ENCODE measurements around the gene MYOT. TPM values are rescaled to one million over a fixed set of nuclear protein-coding genes. Genes with fewer than 3 reads are reported as not detected.

The MYOT gene
- total RNA-seq, 1 donor from 2014 or later, result not detected

GRCh38 chr5:137871571-137871970 lies 3.9 kb downstream of the MYOT start:
- ATAC-seq (ENCODE audit: low read depth) (no peak), DNase-seq (no peak)
- H3K36me3 Mint-ChIP-seq (ENCODE audit: low read depth), result no peaks in the 10 kb centered on the region
- intact Hi-C loops (cut with micrococcal nuclease), result no loop called here
- no peaks in the 10 kb centered on the region for H3K9me3 Mint-ChIP-seq
- H3K4me3 Mint-ChIP-seq, result no peak overlapping the region
- H3K27ac Mint-ChIP-seq, result no peak overlapping the region
- H3K27me3 Mint-ChIP-seq, result no peaks in the 10 kb centered on the region
- CTCF ChIA-PET, result no interaction called here
- POLR2A ChIA-PET, result no interaction called here
- TF ChIP-seq CTCF (IDR thresholded peaks at IDR 0.05), result no peak
- peaks cover 3% of the 10 kb centered on the region for H3K4me1 Mint-ChIP-seq

- peaks cover 3% of the 10 kb centered on the region for H3K4me1 Mint-ChIP-seq
- H3K36me3 Mint-ChIP-seq (ENCODE audit: low read depth), result no peaks in the 10 kb centered on the region
- no peak for TF ChIP-seq CTCF (IDR thresholded peaks at IDR 0.05)
- no peak overlapping the region for H3K27ac Mint-ChIP-seq
- POLR2A ChIA-PET, result no interaction called here
- no peaks in the 10 kb centered on the region for H3K27me3 Mint-ChIP-seq
- ATAC-seq (ENCODE audit: low read depth), result no peak
- CTCF ChIA-PET, result interaction anchor here (1.3 kb wide), 1 partner anchor 94 kb away, joined by 3 read pairs; no protein-coding TSS in a partner anchor
- intact Hi-C loops (cut with micrococcal nuclease), result no loop called here
- no peak for DNase-seq
- H3K4me3 Mint-ChIP-seq, result no peak overlapping the region
- H3K9me3 Mint-ChIP-seq, result no peaks in the 10 kb centered on the region
Measured at GRCh38 chr5:137872466-137872865, 4.8 kb downstream of the MYOT start.

GRCh38 chr5:137876101-137876500 lies 8.4 kb downstream of the MYOT start:
- ChIA-PET CTCF (no interaction called here), POLR2A (no interaction called here)
- ATAC-seq (ENCODE audit: low read depth), result no peak
- Mint-ChIP-seq H3K27me3 (no peaks in the 10 kb centered on the region), H3K36me3 (ENCODE audit: low read depth) (no peaks in the 10 kb centered on the region), H3K27ac (no peak overlapping the region), H3K9me3 (no peaks in the 10 kb centered on the region), H3K4me1 (peaks cover 8% of the 10 kb centered on the region), H3K4me3 (no peak overlapping the region)
- no peak for DNase-seq
- no peak for TF ChIP-seq CTCF (IDR thresholded peaks at IDR 0.05)
- intact Hi-C loops (cut with micrococcal nuclease), result no loop called here

- Mint-ChIP-seq H3K9me3 (no peaks in the 10 kb centered on the region), H3K4me3 (no peak overlapping the region), H3K36me3 (ENCODE audit: low read depth) (peaks cover 12% of the 10 kb centered on the region), H3K4me1 (peaks cover 5% of the 10 kb centered on the region), H3K27ac (no peak overlapping the region), H3K27me3 (no peaks in the 10 kb centered on the region)
- ChIA-PET CTCF (interaction anchor here (1.0 to 1.3 kb wide), 2 partner anchors 16 to 102 kb away, joined by 3 read pairs; no protein-coding TSS in a partner anchor), POLR2A (interaction anchor here (2.4 kb wide), 1 partner anchor 9 kb away, joined by 16 read pairs; the partner anchor contains the start of gene PKD2L2)
- intact Hi-C loops (cut with micrococcal nuclease), result loop anchor here (10.0 kb wide), 1 partner anchor 454 kb away; the partner anchor contains the start of genes CDC25C and FAM53C
- no peak for TF ChIP-seq CTCF (IDR thresholded peaks at IDR 0.05)
- ATAC-seq (ENCODE audit: low read depth) (no peak), DNase-seq (no peak)
Measured at GRCh38 chr5:137880313-137880712, 12.7 kb downstream of the MYOT start.

GRCh38 chr5:137887831-137888230 lies 20.2 kb downstream of the MYOT start:
- no peaks in the 10 kb centered on the region for H3K9me3 Mint-ChIP-seq
- no peak for TF ChIP-seq CTCF (IDR thresholded peaks at IDR 0.05)
- peaks cover 32% of the 10 kb centered on the region for H3K4me1 Mint-ChIP-seq
- intact Hi-C loops (cut with micrococcal nuclease), result loop anchor here (2.0 to 10.0 kb wide), 5 partner anchors 36 to 447 kb away; partner anchors contain the start of genes BRD8, CDC25C, FAM53C and KIF20A
- ATAC-seq (ENCODE audit: low read depth) (no peak), DNase-seq (no peak)
- ChIA-PET POLR2A (interaction anchor here (1.5 to 2.7 kb wide), 5 partner anchors 8 to 138 kb away, joined by 5 to 23 read pairs (median 14); partner anchors contain the start of gene HNRNPA0), CTCF (interaction anchor here (0.6 to 3.0 kb wide), 3 partner anchors 109 to 390 kb away, joined by 3 to 16 read pairs (median 4); no protein-coding TSS in a partner anchor)
- H3K4me3 Mint-ChIP-seq, result peak overlapping the region; percentile 24
- no peaks in the 10 kb centered on the region for H3K27me3 Mint-ChIP-seq
- peaks cover 7% of the 10 kb centered on the region for H3K36me3 Mint-ChIP-seq (ENCODE audit: low read depth)
- no peak overlapping the region for H3K27ac Mint-ChIP-seq

Data from activated B cell treated with CpG ODN at 0.5 μM for 24 hours (primary cell).